Testis (tissue), 2 donors: ENCODE results near the gene BOLA1.
"Not testable (repeated sequence)": the region's sequence is repeated elsewhere in the genome, so short reads cannot be mapped to it uniquely, and the experiment has no call there.

ENCODE experiments used
- CTCF ChIP-seq, 3 experiments: fragments of 450-650 bp in 2 of 3; fragments of 200-600 bp in 1 of 3; sonication (generic) in 1 of 3; IDR thresholded peaks; one replicate each; pipeline ENCODE4 v1.5.1; 2016 to 2019; ENCODE audit warnings: antibody characterized with exemption in 3 of 3, mild to moderate bottlenecking in 2 of 3, moderate library complexity in 1 of 3
- POLR2A ChIP-seq: fragments of 450-650 bp; IDR thresholded peaks from one replicate; pipeline ENCODE4 v1.6.1; 2017; ENCODE audit warnings: antibody characterized with exemption, mild to moderate bottlenecking, moderate library complexity

GRCh38 chr1:149860271-149860670, 39.1 kb upstream of the BOLA1 start:
- not testable (repeated sequence) for TF ChIP-seq CTCF (IDR thresholded peaks at IDR 0.05); POLR2A
